HG03565 (cell line): Measurements from ENCODE around the gene RSKR.
A peak's percentile ranks its signal among the peaks of the same experiment; 100 is the strongest.
"Not testable (repeated sequence)": the region's sequence is repeated elsewhere in the genome, so short reads cannot be mapped to it uniquely, and the experiment has no call there.

Source experiments
- ATAC-seq: cut with Tn5 transposase; IDR thresholded peaks from one replicate; pipeline ENCODE4 v1.9.1; 2021; ENCODE audit warnings: mild to moderate bottlenecking, moderate library complexity; ENCODE audit not compliant: unreplicated experiment

The RSKR gene

GRCh38 chr17:28624148-28624547 is 10.2 kb upstream of the RSKR start:
- no peak for ATAC-seq

DNA sequence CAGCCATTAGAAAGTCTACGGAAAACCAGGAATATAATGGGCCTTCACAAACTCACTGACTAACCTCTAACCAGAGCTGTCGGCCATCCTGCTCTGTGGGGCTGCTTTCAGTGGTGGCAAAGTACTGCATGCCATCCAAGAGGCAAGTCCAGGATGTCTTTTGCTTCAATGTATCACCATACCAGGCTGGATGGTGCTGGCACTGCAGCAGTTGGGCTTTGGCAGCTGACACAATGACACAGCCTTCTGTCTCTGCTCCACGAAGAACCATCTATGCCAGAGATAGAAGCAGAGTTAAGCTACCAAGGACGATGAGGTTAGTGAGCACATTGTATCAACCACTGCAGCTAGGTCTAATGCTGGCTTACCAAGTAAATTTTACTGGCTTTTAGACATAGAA is 9.7 kb upstream of the RSKR start:
- no peak for ATAC-seq

DNA sequence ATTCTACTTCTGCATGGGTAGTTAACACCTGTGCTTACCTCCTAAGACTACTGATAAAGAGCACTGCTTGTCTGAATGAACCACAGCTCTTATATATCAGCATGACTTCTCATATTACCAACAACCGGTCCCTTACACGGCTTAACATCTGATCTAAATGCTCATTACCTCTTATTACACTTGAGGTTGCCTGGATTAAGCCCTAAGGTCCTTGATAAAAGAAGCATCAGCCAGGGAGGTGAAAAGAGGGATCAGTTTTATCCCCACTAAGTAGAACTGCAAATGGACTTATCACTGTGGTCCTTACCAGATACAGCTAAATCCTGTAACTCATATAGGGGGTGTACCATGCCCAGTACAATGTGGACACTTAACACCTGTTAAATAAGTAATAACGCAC is 8.2 kb upstream of the RSKR start:
- ATAC-seq, result no peak

DNA sequence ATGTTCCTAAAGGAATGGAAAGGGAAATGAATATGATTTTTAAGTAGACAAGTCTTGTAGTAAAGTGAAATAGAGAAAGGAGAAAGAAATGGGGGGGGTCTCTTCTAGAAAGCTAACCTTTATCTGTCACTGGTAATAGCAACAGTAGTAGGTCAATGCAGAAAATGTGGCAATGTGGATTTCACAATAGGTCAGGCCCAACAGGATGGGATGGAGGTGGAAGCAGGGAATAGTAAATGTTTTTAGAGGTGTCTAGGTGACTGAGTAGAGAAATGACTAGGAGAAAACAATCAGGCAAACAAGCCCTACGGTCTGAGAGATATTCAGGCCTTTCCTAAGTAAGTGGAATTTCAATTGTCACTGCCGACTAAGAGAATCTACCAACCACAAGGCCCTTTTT is 6.0 kb upstream of the RSKR start:
- ATAC-seq, result no peak

- no peak for ATAC-seq
Measured at GRCh38 chr17:28618464-28618863, 4.5 kb upstream of the RSKR start.

DNA sequence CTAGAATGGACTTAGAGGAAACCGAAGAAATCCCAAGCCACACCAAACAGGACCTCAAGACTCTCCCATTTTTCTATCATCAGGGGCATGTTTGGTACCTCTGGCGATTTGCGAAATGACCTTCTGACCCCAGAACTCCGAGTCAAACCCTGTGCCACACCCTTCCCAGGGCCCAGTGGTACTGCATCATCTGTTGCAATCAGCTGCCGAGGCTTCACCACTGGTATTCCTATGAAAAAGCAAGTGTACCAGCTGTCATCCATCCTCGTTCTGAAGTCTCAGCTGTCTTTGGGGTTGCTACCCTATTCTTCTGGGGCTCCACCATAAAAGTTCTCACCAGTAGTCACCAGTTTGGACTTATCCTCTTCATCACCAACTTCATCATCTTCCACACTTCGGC is 2.3 kb upstream of the RSKR start:
- ATAC-seq, result no peak

DNA sequence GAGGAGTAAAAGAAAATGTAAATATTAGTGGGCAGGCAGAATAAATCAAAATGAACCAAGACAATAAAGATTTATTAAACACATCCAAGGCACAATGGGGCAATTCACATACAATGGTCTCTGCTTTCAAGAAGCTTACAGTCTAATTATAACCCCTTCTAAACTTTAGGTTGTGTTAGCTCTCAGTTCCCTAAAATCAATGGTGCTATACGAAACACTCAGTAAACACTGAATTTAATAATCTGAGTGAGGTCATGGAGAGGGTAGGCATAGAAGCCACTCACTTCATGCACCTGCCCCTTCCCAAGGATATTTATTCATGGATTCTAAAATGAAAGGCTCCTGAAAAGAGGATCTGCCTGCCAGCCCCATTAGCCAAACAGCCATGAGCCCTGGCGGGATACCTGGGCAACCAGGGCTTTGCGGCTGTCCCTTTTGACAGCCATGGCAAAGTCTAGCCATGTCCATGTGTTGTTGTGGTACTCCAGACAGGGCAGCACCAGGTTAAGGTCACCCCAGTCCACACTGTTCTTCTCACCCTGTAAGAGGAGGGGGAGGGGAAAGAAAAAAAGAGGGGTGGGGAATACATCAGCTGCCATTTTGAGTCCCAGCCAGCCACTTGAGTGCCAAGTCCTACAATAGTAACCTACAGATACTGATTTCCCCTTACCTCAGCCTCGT is 1.4 kb upstream of the RSKR start:
- no peak for ATAC-seq

GRCh38 chr17:28612936-28613872 is 781 bp downstream of the RSKR start:
- ATAC-seq, result no peak

DNA sequence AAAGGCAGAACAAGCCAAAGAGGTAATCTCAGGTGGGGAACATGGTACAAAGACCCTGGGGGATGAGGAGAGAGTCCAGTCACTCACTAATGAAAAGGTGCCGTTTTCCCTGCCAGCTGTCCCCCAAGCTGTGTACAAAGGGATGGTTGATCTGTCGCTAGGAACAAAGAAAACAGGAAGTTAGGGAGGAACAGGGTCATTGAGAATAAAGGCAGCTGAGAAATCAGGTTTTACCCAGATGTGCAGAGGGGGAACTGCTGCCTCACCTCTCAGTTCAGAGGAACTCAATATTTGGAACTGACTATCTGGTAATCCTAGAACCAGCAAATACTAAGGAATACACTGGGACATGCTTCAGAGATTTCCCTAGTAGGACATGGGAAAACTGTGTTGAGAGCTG is 1.5 kb downstream of the RSKR start:
- no peak for ATAC-seq

GRCh38 chr17:28610376-28610775 is 3.6 kb downstream of the RSKR start:
- ATAC-seq, result no peak

GRCh38 chr17:28604031-28604430 is 10.0 kb downstream of the RSKR start:
- ATAC-seq, result not testable (repeated sequence)

DNA sequence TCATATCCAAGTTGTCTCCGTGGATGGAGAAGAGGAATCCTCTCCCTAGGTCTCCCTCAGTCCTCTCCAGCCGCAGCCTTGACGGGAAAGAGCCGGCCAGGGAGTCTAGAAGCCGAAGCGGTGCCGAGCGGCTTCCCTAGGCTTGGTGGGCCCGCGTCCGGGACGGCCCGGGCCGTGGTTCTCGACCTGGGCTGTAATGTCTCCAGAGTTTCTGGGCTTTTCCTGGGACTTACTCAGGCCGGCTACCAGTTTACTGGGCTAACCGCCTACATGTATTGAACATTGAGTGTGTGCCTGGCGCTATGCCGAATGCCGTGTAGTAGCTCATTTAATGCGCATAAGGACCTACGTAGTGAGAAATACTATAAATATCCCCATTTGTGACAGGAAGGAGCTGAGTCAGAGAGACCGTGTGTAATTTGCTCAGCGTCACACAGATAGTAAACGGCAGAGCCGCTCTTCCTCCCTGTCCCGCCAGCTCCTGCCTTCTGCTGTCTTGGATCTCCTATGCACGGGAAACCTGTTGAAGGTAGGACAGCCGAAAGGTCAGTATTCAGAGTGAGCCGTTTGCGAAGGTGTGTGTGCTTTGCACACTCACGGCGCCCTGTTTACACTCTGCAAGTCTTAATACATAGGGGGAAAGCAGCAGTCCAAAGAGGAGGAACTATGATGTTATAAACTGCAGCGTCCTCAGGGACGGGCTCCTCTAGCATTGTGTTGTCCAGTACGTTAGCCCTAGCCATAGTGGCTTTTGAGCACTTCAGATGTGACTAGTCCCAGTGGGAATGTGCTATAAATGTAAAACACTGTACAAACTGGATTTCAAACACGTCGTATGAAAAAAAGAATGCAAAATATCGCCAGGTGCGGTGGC is 14.4 kb downstream of the RSKR start:
- peak; percentile 30 for ATAC-seq

GRCh38 chr17:28598799-28599310 is 15.1 kb downstream of the RSKR start, which contains the start of gene SPAG5:
SPAG5 (minus strand) TSS chr17:28599025; CDS start chr17:28598946, 79 bp downstream.
- peak; percentile 73 for ATAC-seq

DNA sequence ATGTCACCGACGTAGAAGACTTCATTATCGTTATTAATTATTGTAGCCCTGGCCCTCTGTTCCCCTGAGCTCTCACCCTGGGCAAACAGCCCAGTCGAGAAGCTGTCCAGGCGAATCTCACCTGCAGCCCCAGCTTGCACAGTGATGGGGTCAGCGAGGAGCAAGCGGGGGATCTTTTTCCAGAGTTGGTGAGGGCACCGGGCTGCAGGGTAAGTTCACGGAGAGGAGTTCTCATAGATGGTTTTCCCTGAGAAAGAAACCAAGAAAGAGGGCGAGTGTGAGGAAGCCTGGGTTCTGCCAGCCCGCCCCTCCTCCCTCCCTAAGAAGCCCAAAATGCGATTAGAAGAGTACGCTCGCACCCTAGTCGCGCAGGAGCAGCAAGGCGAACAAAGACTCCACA is 15.6 kb downstream of the RSKR start:
- ATAC-seq, result no peak

DNA sequence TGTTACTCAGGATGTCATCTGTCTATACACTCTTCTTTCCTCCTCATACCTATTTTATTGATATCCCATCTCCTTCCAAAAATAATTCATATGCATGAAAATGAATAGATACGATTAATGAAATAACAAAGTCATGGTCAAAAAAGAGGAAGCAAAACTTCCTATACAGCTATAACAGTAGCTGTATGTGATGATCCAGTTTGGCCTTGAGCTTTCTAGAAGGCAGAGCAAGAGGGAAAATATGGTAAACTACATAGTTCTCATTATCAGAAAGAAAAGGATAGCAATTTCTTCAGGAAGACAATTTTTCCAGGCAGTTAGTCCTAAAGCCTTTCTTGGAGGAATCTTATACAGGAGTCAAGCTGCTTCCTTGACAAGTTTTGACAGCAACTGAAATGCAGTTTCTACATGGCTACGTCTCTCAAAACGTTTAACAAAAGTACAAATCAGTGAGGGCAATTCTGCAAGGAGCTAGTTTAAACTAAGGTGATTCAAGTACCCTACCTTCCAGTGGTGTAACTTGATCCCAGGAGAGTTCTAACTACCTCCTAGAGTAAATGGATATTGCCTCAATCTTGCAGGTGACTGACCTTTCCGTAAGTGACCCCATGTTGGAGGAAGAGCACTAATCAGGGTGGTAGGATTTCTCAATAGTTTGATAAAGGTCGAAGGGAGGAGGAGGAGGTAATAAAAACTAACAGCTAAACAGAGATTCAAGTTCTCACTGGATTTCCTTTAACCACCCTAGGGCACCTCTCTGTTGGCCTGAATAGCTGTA is 16.2 kb downstream of the RSKR start:
- no peak for ATAC-seq

- no peak for ATAC-seq
Measured at GRCh38 chr17:28592260-28592659, 21.7 kb downstream of the RSKR start.

DNA sequence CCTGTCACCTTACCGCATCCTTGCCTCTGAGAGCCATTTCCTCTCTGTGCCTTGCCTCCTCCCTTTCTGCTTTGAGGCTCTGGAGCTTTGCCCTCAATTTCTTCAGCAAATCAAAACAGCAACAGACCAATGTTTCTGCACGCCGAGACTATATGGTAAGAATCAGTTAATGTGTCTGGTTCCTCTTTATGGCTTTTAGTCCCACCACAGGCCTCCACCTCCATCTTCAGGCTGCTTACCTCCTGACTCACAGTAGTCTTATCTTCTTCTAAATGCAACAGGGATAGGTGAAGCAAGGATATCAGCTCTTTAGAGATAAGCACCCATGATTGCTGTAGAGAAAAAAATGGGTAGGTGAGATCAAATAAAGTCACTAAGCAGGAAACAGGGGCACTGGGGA is 28.1 kb downstream of the RSKR start:
- ATAC-seq, result no peak

DNA sequence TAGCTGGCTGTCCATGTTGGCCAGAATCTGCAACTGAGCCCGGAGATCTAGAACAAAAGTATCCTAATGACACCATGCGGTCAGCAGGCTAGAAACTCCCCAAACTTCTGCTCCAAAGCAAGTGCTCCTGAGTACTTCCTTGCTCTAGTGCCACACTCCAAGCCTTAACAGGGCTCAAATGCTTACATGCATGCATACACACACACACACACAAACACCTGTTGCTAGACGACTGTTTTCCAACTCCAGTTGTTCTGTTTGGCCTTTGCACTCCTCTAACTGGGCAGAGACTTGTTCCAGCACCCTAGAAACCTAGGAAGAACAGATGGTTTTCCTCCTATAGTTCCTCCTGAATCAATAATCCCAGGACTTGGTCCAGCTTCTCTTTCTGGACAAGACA is 29.6 kb downstream of the RSKR start:
- no peak for ATAC-seq

DNA sequence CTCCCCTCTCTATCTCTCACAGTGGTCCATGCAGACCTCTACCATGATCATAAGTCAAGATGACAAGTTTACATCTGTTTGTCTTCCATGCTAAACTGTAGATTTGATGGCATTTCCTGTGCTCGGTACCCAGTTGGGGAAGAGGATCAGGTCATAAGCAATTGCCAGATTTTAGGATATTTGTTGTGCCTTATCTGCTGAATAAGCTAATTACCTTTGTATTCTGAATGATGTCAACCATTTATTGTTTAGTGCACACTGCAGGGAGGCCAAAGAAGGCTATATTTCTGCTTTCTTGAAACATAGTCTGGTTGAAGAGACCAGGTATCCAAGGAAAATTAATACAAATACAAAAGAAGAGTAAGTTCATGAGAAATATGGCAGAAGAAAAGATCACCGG is 31.5 kb downstream of the RSKR start:
- no peak for ATAC-seq

GRCh38 chr17:28580959-28581358 is 33.0 kb downstream of the RSKR start:
- ATAC-seq, result no peak
